Activated CD8-positive, alpha-beta T cell treated with anti-CD3 and anti-CD28 coated beads for 36 hours (primary cell): ENCODE results near the gene SYNGR2. TPM values are rescaled to one million over a fixed set of nuclear protein-coding genes. Genes with fewer than 3 reads are reported as not detected.

Source experiments
- ATAC-seq: fragments of 200-7000 bp; cut with Tn5 transposase; one replicate; pipeline ENCODE4 v1.10.0; 2021; ENCODE audit warnings: mild to moderate bottlenecking, moderate library complexity
- CTCF ChIA-PET: fragments of 350-600 bp; sonication (Branson Sonifier 250); formaldehyde crosslinking; loops from one replicate; lab custom pipeline; 2021; ENCODE audit warnings: antibody characterized with exemption; lab: Charles Lee
- POLR2A ChIA-PET: fragments of 350-600 bp; sonication (Branson Sonifier 250); formaldehyde crosslinking; loops from one replicate; lab custom pipeline; 2021; ENCODE audit warnings: antibody characterized with exemption; lab: Charles Lee
- DNase-seq: peaks from one replicate; pipeline ENCODE4 v3.0.0-alpha.2; 2020
- H3K27ac Mint-ChIP-seq: one replicate; pipeline ENCODE4 v1.8.0; 2021; ENCODE audit warnings: mild to moderate bottlenecking, mixed read lengths
- H3K27me3 Mint-ChIP-seq: one replicate; pipeline ENCODE4 v1.8.0; 2021; ENCODE audit warnings: mixed read lengths
- H3K36me3 Mint-ChIP-seq: one replicate; pipeline ENCODE4 v1.8.0; 2021; ENCODE audit warnings: low read depth, mixed read lengths
- H3K4me1 Mint-ChIP-seq: one replicate; pipeline ENCODE4 v1.8.0; 2021; ENCODE audit warnings: low read depth, mixed read lengths
- H3K4me3 Mint-ChIP-seq: one replicate; pipeline ENCODE4 v1.8.0; 2021; ENCODE audit warnings: mild to moderate bottlenecking, moderate library complexity, mixed read lengths
- H3K9me3 Mint-ChIP-seq: one replicate; pipeline ENCODE4 v1.8.0; 2021; ENCODE audit warnings: mixed read lengths
- CTCF ChIP-seq: fragments of 200-600 bp; IDR thresholded peaks from one replicate; pipeline ENCODE4 v1.8.0; 2022; ENCODE audit warnings: antibody characterized with exemption, mild to moderate bottlenecking
- intact Hi-C: fragments of 100-400 bp; cut with micrococcal nuclease; formaldehyde crosslinking; loops from one replicate; pipeline ENCODE4 v1.10.0; 2022
- total RNA-seq, 2 experiments: library from RNA; stranded (reverse); gene quantifications; one replicate each; pipeline ENCODE4 v1.2.3, GENCODE V29; 2021

Gene SYNGR2
- 10 to 100 TPM; 92.6 to 95.1 TPM for total RNA-seq

GRCh38 chr17:78168242-78168902 is at the start of gene SYNGR2:
Gene SYNGR2, plus strand, starts transcription at chr17:78168581. Its CDS starts 36 bp downstream, at chr17:78168617.
- POLR2A ChIA-PET: interaction anchor here (1.2 to 10.2 kb wide), 4 partner anchors 13 to 25 kb away, joined by 4 to 100 read pairs (median 19); partner anchors contain the start of genes AFMID and TK1
- Mint-ChIP-seq H3K36me3 (peaks cover 24% of the 10 kb centered on the region), H3K27me3 (no peaks in the 10 kb centered on the region), H3K4me1 (peaks cover 41% of the 10 kb centered on the region), H3K9me3 (no peaks in the 10 kb centered on the region), H3K27ac (peak within 1 kb of the TSS; percentile 79), H3K4me3 (peak within 1 kb of the TSS; percentile 77)
- DNase-seq (peak; percentile 86), ATAC-seq (peak; percentile 82)
- intact Hi-C loops: loop anchor here (5.0 kb wide), 1 partner anchor 56 kb away; no protein-coding TSS in a partner anchor
- CTCF ChIA-PET: interaction anchor here (1.1 kb wide), 1 partner anchor 34 kb away, joined by 3 read pairs; no protein-coding TSS in a partner anchor
- TF ChIP-seq CTCF: no peak

- ChIA-PET CTCF (interaction anchor here (1.1 to 3.5 kb wide), 3 partner anchors 16 to 58 kb away, joined by 6 to 19 read pairs (median 7); no protein-coding TSS in a partner anchor), POLR2A (interaction anchor here (1.2 to 18.6 kb wide), 4 partner anchors 9 to 66 kb away, joined by 3 to 335 read pairs (median 4); partner anchors contain the start of genes C17orf99, TMC6 and TMC8)
- no peaks in the 10 kb centered on the region for H3K27me3 Mint-ChIP-seq
- no peaks in the 10 kb centered on the region for H3K9me3 Mint-ChIP-seq
- intact Hi-C loops: no loop called here
- ATAC-seq: no peak
- DNase-seq: no peak
- peaks cover 63% of the 10 kb centered on the region for H3K4me1 Mint-ChIP-seq
- H3K27ac Mint-ChIP-seq: no peak overlapping the region
- no peak for TF ChIP-seq CTCF
- peaks cover 66% of the 10 kb centered on the region for H3K36me3 Mint-ChIP-seq
- no peak overlapping the region for H3K4me3 Mint-ChIP-seq
Observed at GRCh38 chr17:78118801-78119241, 49.6 kb upstream of the SYNGR2 start.

GRCh38 chr17:78120537-78120936 is 47.8 kb upstream of the SYNGR2 start:
- POLR2A ChIA-PET: interaction anchor here (0.7 to 18.6 kb wide), 5 partner anchors 9 to 25 kb away, joined by 3 to 335 read pairs (median 3); partner anchors contain the start of genes C17orf99 and TMC8
- no peak for TF ChIP-seq CTCF
- Mint-ChIP-seq H3K36me3 (peaks cover 65% of the 10 kb centered on the region), H3K4me1 (peaks cover 57% of the 10 kb centered on the region), H3K27me3 (no peaks in the 10 kb centered on the region), H3K27ac (peak overlapping the region; percentile 94), H3K4me3 (peak overlapping the region; percentile 77), H3K9me3 (no peaks in the 10 kb centered on the region)
- DNase-seq: no peak
- ATAC-seq: no peak
- intact Hi-C loops: loop anchor here (2.0 kb wide), 1 partner anchor 20 kb away; no protein-coding TSS in a partner anchor
- CTCF ChIA-PET: interaction anchor here (1.1 to 3.5 kb wide), 4 partner anchors 8 to 56 kb away, joined by 3 to 19 read pairs (median 5); no protein-coding TSS in a partner anchor

GRCh38 chr17:78120971-78121800 is 47.2 kb upstream of the SYNGR2 start:
- peak; percentile 79 for DNase-seq
- no peaks in the 10 kb centered on the region for H3K27me3 Mint-ChIP-seq
- POLR2A ChIA-PET: interaction anchor here (0.7 to 18.6 kb wide), 4 partner anchors 8 to 26 kb away, joined by 3 to 335 read pairs (median 30); partner anchors contain the start of genes C17orf99 and TMC8
- intact Hi-C loops: loop anchor here (2.0 kb wide), 1 partner anchor 20 kb away; no protein-coding TSS in a partner anchor
- H3K4me3 Mint-ChIP-seq: peak overlapping the region; percentile 77
- H3K4me1 Mint-ChIP-seq: peaks cover 59% of the 10 kb centered on the region
- H3K9me3 Mint-ChIP-seq: no peaks in the 10 kb centered on the region
- TF ChIP-seq CTCF: no peak
- H3K36me3 Mint-ChIP-seq: peaks cover 67% of the 10 kb centered on the region
- peak; percentile 58 for ATAC-seq
- CTCF ChIA-PET: interaction anchor here (1.1 to 7.9 kb wide), 7 partner anchors 8 to 55 kb away, joined by 3 to 83 read pairs (median 6); no protein-coding TSS in a partner anchor
- H3K27ac Mint-ChIP-seq: peak overlapping the region; percentile 94
